B cell (primary cell): Measurements from ENCODE around the gene TCP11L2. TPM values are rescaled to one million over a fixed set of nuclear protein-coding genes. Genes with fewer than 3 reads are reported as not detected.

Experiments
- ATAC-seq: fragments of 200-7000 bp; cut with Tn5 transposase; one replicate; pipeline ENCODE4 v1.10.0; 2021; ENCODE audit warnings: low read depth, mild to moderate bottlenecking, moderate number of reproducible peaks, moderate library complexity
- CTCF ChIA-PET: fragments of 350-600 bp; sonication (Branson Sonifier 250); formaldehyde crosslinking; loops from one replicate; lab custom pipeline; 2021; ENCODE audit warnings: antibody characterized with exemption, inconsistent platforms; lab: Charles Lee
- POLR2A ChIA-PET: fragments of 350-600 bp; sonication (Branson Sonifier 250); formaldehyde crosslinking; loops from one replicate; lab custom pipeline; 2021; ENCODE audit warnings: antibody characterized with exemption; lab: Charles Lee
- DNase-seq: peaks from one replicate; pipeline ENCODE4 v3.0.0; 2013
- H2AFZ ChIP-seq: 2 replicates; pipeline ENCODE4 v1.6.1; 2012; ENCODE audit warnings: mild to moderate bottlenecking, low read depth, low read length; ENCODE audit not compliant: insufficient read depth, poor library complexity, severe bottlenecking
- H3K27ac ChIP-seq, 2 donors: 1 replicate in 1 of 2; 2 replicates in 1 of 2; pipeline ENCODE4 v1.5.1; 2012 to 2013; ENCODE audit warnings: low read length in 2 of 2, mild to moderate bottlenecking in 2 of 2, moderate library complexity in 1 of 2
- H3K27me3 ChIP-seq, 4 experiments: fragments of 200-600 bp in 1 of 4; sonication (generic) in 1 of 4; replicated peaks in 1 of 4; 1 replicate in 2 of 4; 2 replicates in 2 of 4; pipeline versions ENCODE4 v1.6.1 to v1.7.0; 2013 to 2016; ENCODE audit warnings: low read length in 3 of 4, mild to moderate bottlenecking in 2 of 4, mixed read lengths in 1 of 4, moderate library complexity in 1 of 4; ENCODE audit not compliant: insufficient read depth in 4 of 4, control insufficient read depth in 3 of 4; ENCODE audit errors: control extremely low read depth in 1 of 4
- H3K36me3 ChIP-seq, 2 experiments: replicated peaks in 1 of 2; 1 replicate in 1 of 2; 2 replicates in 1 of 2; pipeline versions ENCODE4 v1.6.1 to v1.7.1; 2013; ENCODE audit warnings: low read length in 1 of 2; ENCODE audit not compliant: insufficient read depth in 2 of 2, control insufficient read depth in 1 of 2; ENCODE audit errors: control extremely low read depth in 1 of 2, extremely low read depth in 1 of 2
- H3K4me1 ChIP-seq, 2 donors: fragments of 200-600 bp in 1 of 2; sonication (generic) in 1 of 2; 1 replicate in 1 of 2; 2 replicates in 1 of 2; pipeline versions ENCODE4 v1.5.1 to v1.6.1; 2013 to 2017; ENCODE audit warnings: low read length in 2 of 2; ENCODE audit not compliant: control insufficient read depth in 2 of 2, insufficient read depth in 2 of 2
- H3K4me2 ChIP-seq: replicated peaks from 2 replicates; pipeline ENCODE3; 2012; ENCODE audit warnings: mild to moderate bottlenecking, low read depth, low read length; ENCODE audit not compliant: poor library complexity, severe bottlenecking
- H3K4me3 ChIP-seq, 5 experiments: fragments of 200-600 bp in 1 of 5; sonication (generic) in 1 of 5; 1 replicate in 3 of 5; 2 replicates in 2 of 5; pipeline versions ENCODE4 v1.5.1 to v1.7.0; 2011 to 2016; ENCODE audit warnings: low read length in 4 of 5, mild to moderate bottlenecking in 4 of 5, low read depth in 2 of 5, control low read depth in 1 of 5, moderate library complexity in 1 of 5; ENCODE audit not compliant: insufficient read depth in 1 of 5; ENCODE audit errors: control extremely low read depth in 1 of 5, extremely low read depth in 1 of 5
- H3K79me2 ChIP-seq: fragments of 200-600 bp; sonication (generic); one replicate; pipeline ENCODE4 v1.6.0; 2016; ENCODE audit warnings: low read length; ENCODE audit not compliant: control insufficient read depth, insufficient read depth
- H3K9ac ChIP-seq: fragments of 200-600 bp; sonication (generic); 2 replicates; pipeline ENCODE4 v1.6.1; 2017; ENCODE audit warnings: mild to moderate bottlenecking, low read length, moderate library complexity
- H3K9me3 ChIP-seq, 3 donors: one replicate each; pipeline versions ENCODE4 v1.6.1 to v1.7.1; 2013; ENCODE audit warnings: low read length in 2 of 3; ENCODE audit not compliant: control insufficient read depth in 2 of 3, insufficient read depth in 1 of 3; ENCODE audit errors: control extremely low read depth in 1 of 3
- H4K20me1 ChIP-seq: 2 replicates; pipeline ENCODE4 v1.6.0; 2012; ENCODE audit warnings: mild to moderate bottlenecking, low read length; ENCODE audit not compliant: insufficient read depth, control insufficient read depth, poor library complexity, severe bottlenecking
- H3K27ac Mint-ChIP-seq: one replicate; pipeline ENCODE4 v1.8.0; 2021; ENCODE audit warnings: mixed read lengths
- H3K27me3 Mint-ChIP-seq: one replicate; pipeline ENCODE4 v1.8.0; 2021; ENCODE audit warnings: mixed read lengths
- H3K4me1 Mint-ChIP-seq: one replicate; pipeline ENCODE4 v1.8.0; 2021; ENCODE audit warnings: mixed read lengths
- H3K4me3 Mint-ChIP-seq: one replicate; pipeline ENCODE4 v1.8.0; 2021; ENCODE audit warnings: mixed read lengths
- H3K9me3 Mint-ChIP-seq: one replicate; pipeline ENCODE4 v1.8.0; 2022; ENCODE audit warnings: mixed read lengths; ENCODE audit not compliant: insufficient read depth
- EZH2 ChIP-seq: IDR thresholded peaks from 2 replicates; pipeline ENCODE4 v1.6.1; 2012; ENCODE audit warnings: borderline replicate concordance, low read depth, mild to moderate bottlenecking, moderate library complexity, low read length; ENCODE audit not compliant: insufficient read depth, poor library complexity, severe bottlenecking
- WGBS: methylation state at CpG from one replicate; pipeline ENCODE4 v1.1.5; 2013; ENCODE audit warnings: missing lambda C conversion rate; ENCODE audit not compliant: insufficient coverage; 5-methylcytosine and 5-hydroxymethylcytosine counted together
- intact Hi-C: fragments of 100-400 bp; cut with micrococcal nuclease; formaldehyde crosslinking; loops from one replicate; pipeline ENCODE4 v1.10.0; 2022
- polyA plus RNA-seq: library from polyadenylated mRNA; depleted of rRNA; stranded (reverse); fragments of >200 nt; gene quantifications from 2 replicates; pipeline ENCODE4 v1.2.3, GENCODE V29; 2012
- total RNA-seq, 2 donors: library from RNA; stranded (reverse); fragments of 120-200 nt in 1 of 2; gene quantifications; 1 replicate in 1 of 2; 2 replicates in 1 of 2; pipeline versions ENCODE4 v1.2.3 to v1.2.4, GENCODE V29; 2013 to 2022
- TF ChIP-seq, protein P1 (sequence below): fragments of 200-600 bp; IDR thresholded peaks from one replicate; pipeline ENCODE4 v1.8.0; 2022; ENCODE audit warnings: antibody characterized with exemption, mild to moderate bottlenecking

TCP11L2 gene
- total and polyA plus RNA-seq, 2 donors (not counting 1 experiment from before 2014, with no cell fraction given) = 30.4 to 306 TPM

DNA sequence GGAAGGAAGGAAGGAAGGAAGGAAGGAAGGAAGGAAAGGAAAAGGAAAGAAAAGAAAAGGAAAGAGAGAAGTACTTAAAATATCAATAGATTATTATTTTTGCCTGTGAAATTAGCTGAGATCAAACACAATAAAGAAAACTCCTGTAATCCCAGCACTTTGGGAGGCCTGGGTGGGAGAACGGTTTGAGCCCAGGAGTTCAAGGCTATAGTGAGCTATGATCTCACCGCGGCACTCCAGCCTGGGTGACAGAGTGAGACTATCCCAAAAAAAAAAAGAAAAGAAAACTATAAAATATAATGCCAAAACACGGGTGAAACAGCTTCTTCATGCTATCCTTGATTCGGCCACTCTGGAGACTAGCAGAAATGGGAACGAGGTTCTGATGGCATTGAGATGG, 28.5 kb upstream of the TCP11L2 start:
- Histone ChIP-seq H3K27me3 (peaks cover 0 to 10% (median under 1%) of the 10 kb centered on the region in 4 experiments), H3K9ac (no peak overlapping the region), H3K4me2 (no peak overlapping the region), H3K4me1 (peaks cover 18 to 19% of the 10 kb centered on the region in 2 donors), H4K20me1 (no peaks in the 10 kb centered on the region), H2AFZ (no peak overlapping the region), H3K9me3 (peaks cover 0 to 3% (median 0%) of the 10 kb centered on the region in 3 donors), H3K36me3 (no peaks in the 10 kb centered on the region), H3K4me3 (no peak overlapping the region), H3K27ac (no peak overlapping the region), H3K79me2 (no peaks in the 10 kb centered on the region)
- WGBS = no CpG with 5 or more reads among the region's 6 CpGs
- DNase-seq (no peak), ATAC-seq (no peak)
- POLR2A ChIA-PET = interaction anchor here (0.7 kb wide), 1 partner anchor 17 kb away, joined by 4 read pairs; no protein-coding TSS in a partner anchor
- peaks cover 41% of the 10 kb centered on the region for H3K4me1 Mint-ChIP-seq
- no peaks in the 10 kb centered on the region for H3K27me3 Mint-ChIP-seq
- no peaks in the 10 kb centered on the region for H3K9me3 Mint-ChIP-seq
- TF ChIP-seq EZH2 = no peak
- TF ChIP-seq, protein P1, sequence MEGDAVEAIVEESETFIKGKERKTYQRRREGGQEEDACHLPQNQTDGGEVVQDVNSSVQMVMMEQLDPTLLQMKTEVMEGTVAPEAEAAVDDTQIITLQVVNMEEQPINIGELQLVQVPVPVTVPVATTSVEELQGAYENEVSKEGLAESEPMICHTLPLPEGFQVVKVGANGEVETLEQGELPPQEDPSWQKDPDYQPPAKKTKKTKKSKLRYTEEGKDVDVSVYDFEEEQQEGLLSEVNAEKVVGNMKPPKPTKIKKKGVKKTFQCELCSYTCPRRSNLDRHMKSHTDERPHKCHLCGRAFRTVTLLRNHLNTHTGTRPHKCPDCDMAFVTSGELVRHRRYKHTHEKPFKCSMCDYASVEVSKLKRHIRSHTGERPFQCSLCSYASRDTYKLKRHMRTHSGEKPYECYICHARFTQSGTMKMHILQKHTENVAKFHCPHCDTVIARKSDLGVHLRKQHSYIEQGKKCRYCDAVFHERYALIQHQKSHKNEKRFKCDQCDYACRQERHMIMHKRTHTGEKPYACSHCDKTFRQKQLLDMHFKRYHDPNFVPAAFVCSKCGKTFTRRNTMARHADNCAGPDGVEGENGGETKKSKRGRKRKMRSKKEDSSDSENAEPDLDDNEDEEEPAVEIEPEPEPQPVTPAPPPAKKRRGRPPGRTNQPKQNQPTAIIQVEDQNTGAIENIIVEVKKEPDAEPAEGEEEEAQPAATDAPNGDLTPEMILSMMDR = no peak
- CTCF ChIA-PET = interaction anchor here (1.1 to 16.6 kb wide), 2 partner anchors 9 to 46 kb away, joined by 4 to 393 read pairs; no protein-coding TSS in a partner anchor
- intact Hi-C loops = no loop called here
- no peak overlapping the region for H3K27ac Mint-ChIP-seq
- peak overlapping the region; percentile 6 for H3K4me3 Mint-ChIP-seq

DNA sequence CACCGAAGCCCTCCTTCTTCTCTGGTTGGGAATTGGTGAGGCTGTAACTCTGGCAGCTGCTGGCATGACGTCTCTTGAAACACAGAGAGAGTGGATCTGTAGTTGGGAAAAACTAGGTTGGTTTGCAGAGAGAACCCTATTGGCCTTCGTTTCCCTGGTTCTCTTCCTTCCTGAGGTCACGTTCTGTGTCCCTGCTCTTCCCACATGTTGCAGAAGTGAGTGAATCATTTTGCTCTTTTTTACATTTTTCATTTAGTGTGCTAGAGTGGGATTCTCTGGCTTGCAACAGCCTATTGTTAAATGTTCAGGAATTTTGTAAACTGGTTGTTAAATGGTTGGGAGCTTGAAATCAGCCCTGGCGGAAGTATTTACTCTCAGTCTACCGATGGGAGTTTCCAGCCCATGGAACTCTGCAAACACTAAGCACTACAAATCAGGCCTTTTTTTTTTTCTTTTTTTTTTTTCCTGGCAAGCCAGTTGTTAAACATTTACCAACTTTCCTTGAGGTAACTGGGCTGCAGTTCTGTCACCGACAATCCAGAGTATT, 27.9 kb upstream of the TCP11L2 start:
- DNase-seq (no peak), ATAC-seq (no peak)
- H3K9ac ChIP-seq = no peak overlapping the region
- no peaks in the 10 kb centered on the region for H3K9me3 Mint-ChIP-seq
- no peaks in the 10 kb centered on the region for H3K79me2 ChIP-seq
- no peak overlapping the region for H3K27ac Mint-ChIP-seq
- no peaks in the 10 kb centered on the region for H3K27me3 Mint-ChIP-seq
- no peak for TF ChIP-seq EZH2
- TF ChIP-seq, protein P1 = no peak
- peak overlapping the region; percentile 53 for H3K4me3 Mint-ChIP-seq
- intact Hi-C loops = no loop called here
- WGBS = 91% methylated on average over 4 of the region's 7 CpGs
- peaks cover 0 to 8% (median 0%) of the 10 kb centered on the region in 4 experiments for H3K27me3 ChIP-seq
- no peak overlapping the region for H3K4me3 ChIP-seq
- H3K9me3 ChIP-seq = peaks cover 0 to 5% (median 0%) of the 10 kb centered on the region in 3 donors
- CTCF ChIA-PET = interaction anchor here (0.7 to 16.6 kb wide), 7 partner anchors 8 to 52 kb away, joined by 3 to 393 read pairs (median 4); partner anchors contain the start of gene CKAP4
- H3K4me2 ChIP-seq = peak overlapping the region; percentile 61
- H3K4me1 Mint-ChIP-seq = peaks cover 41% of the 10 kb centered on the region
- POLR2A ChIA-PET = interaction anchor here (0.5 to 0.7 kb wide), 2 partner anchors 18 to 1160 kb away, joined by 3 to 4 read pairs; no protein-coding TSS in a partner anchor
- no peak overlapping the region for H3K27ac ChIP-seq
- no peaks in the 10 kb centered on the region for H3K36me3 ChIP-seq
- peaks cover 18 to 19% of the 10 kb centered on the region in 2 donors for H3K4me1 ChIP-seq
- no peak overlapping the region for H2AFZ ChIP-seq
- H4K20me1 ChIP-seq = no peaks in the 10 kb centered on the region
